Measurements from ENCODE around the gene PCYT1B.
A peak's percentile ranks its signal among the peaks of the same experiment; 100 is the strongest.

PCYT1B gene

GRCh38 chrX:24515447-24515846 is 131.7 kb downstream of the PCYT1B start:
- DNase-seq, result peak; percentile 30

GRCh38 chrX:24513416-24513815 is 133.7 kb downstream of the PCYT1B start:
- no peak for DNase-seq

- DNase-seq, result no peak
Measured at GRCh38 chrX:24508375-24508774, 138.8 kb downstream of the PCYT1B start.

Measured in midbrain (tissue), 1 donor.